IMR-90 (cell line): Measurements from ENCODE around the gene HACL1. TPM values are rescaled to one million over a fixed set of nuclear protein-coding genes. Genes with fewer than 3 reads are reported as not detected.

Source experiments
- ATAC-seq: fragments of 200-7000 bp; cut with Tn5 transposase; 2 replicates; pipeline ENCODE4 v1.9.1; 2020; ENCODE audit warnings: low read depth, mild to moderate bottlenecking, moderate library complexity
- BruUV-seq: library from RNA; stranded (reverse); fragments of 400-500 nt; replicated peaks from 2 replicates; lab custom pipeline; 2021; lab: Mats Ljungman, UMichigan
- CTCF ChIA-PET: fragments of 300-600 bp; formaldehyde crosslinking; extraction: SDS; loops from one replicate; lab custom pipeline; 2021; ENCODE audit warnings: antibody characterized with exemption; lab: Yijun Ruan, JAX
- POLR2A ChIA-PET: fragments of 300-600 bp; sonication (Branson Sonifier 250); formaldehyde crosslinking; loops from one replicate; lab custom pipeline; 2022; ENCODE audit warnings: antibody characterized with exemption; ENCODE audit not compliant: unreplicated experiment; lab: Charles Lee
- DNase-seq: peaks from one replicate; pipeline ENCODE4 v3.0.0; 2013
- H2AFZ ChIP-seq: replicated peaks from 2 replicates; pipeline ENCODE3; 2013; ENCODE audit warnings: low read length, mild to moderate bottlenecking; ENCODE audit not compliant: poor library complexity
- H2AK5ac ChIP-seq: 2 replicates; pipeline ENCODE4 v1.6.1; 2013; ENCODE audit warnings: low read depth, low read length, inconsistent platforms
- H2AK9ac ChIP-seq: replicated peaks from 2 replicates; pipeline ENCODE3; 2013; ENCODE audit warnings: mild to moderate bottlenecking, low read depth, low read length, moderate library complexity; ENCODE audit not compliant: poor library complexity
- H2BK120ac ChIP-seq: 2 replicates; pipeline ENCODE4 v1.6.1; 2013; ENCODE audit warnings: low read depth, low read length, inconsistent platforms
- H2BK15ac ChIP-seq: 3 replicates; pipeline ENCODE4 v1.6.1; 2013; ENCODE audit warnings: low read depth, low read length, inconsistent platforms
- H2BK20ac ChIP-seq: 2 replicates; pipeline ENCODE4 v1.6.1; 2013; ENCODE audit warnings: low read depth, mild to moderate bottlenecking, inconsistent platforms, low read length, moderate library complexity
- H2BK5ac ChIP-seq: 2 replicates; pipeline ENCODE4 v1.6.1; 2013; ENCODE audit warnings: mild to moderate bottlenecking, low read depth, low read length, inconsistent platforms; ENCODE audit not compliant: poor library complexity, severe bottlenecking
- H3K14ac ChIP-seq: replicated peaks from 2 replicates; pipeline ENCODE4 v1.6.1; 2013; ENCODE audit warnings: low read depth, low read length, inconsistent platforms
- H3K18ac ChIP-seq: 2 replicates; pipeline ENCODE4 v1.6.1; 2013; ENCODE audit warnings: low read depth, low read length, control low read depth
- H3K23ac ChIP-seq: 2 replicates; pipeline ENCODE4 v1.6.1; 2013; ENCODE audit warnings: low read depth, low read length, inconsistent platforms
- H3K27ac ChIP-seq: 2 replicates; pipeline ENCODE4 v1.5.1; 2013; ENCODE audit warnings: mild to moderate bottlenecking, control low read depth, low read length; ENCODE audit not compliant: insufficient read depth
- H3K27me3 ChIP-seq: 2 replicates; pipeline ENCODE4 v1.6.1; 2013; ENCODE audit warnings: low read length; ENCODE audit not compliant: control insufficient read depth, insufficient read depth
- H3K36me3 ChIP-seq: 2 replicates; pipeline ENCODE4 v1.6.1; 2013; ENCODE audit warnings: low read length, mixed read lengths; ENCODE audit not compliant: control insufficient read depth, insufficient read depth
- H3K4ac ChIP-seq: 2 replicates; pipeline ENCODE4 v1.6.1; 2013; ENCODE audit warnings: low read depth, low read length, inconsistent platforms
- H3K4me1 ChIP-seq: 2 replicates; pipeline ENCODE4 v1.6.1; 2013; ENCODE audit warnings: low read length, mixed read lengths; ENCODE audit not compliant: control insufficient read depth, insufficient read depth
- H3K4me2 ChIP-seq: 2 replicates; pipeline ENCODE4 v1.6.1; 2013; ENCODE audit warnings: low read depth, mild to moderate bottlenecking, control low read depth, low read length, moderate library complexity
- H3K4me3 ChIP-seq: 2 replicates; pipeline ENCODE4 v1.5.1; 2013; ENCODE audit warnings: low read depth, mild to moderate bottlenecking, control low read depth, low read length, moderate library complexity; ENCODE audit not compliant: insufficient read depth
- H3K56ac ChIP-seq: 2 replicates; pipeline ENCODE4 v1.6.1; 2013; ENCODE audit warnings: low read length, inconsistent platforms; ENCODE audit not compliant: insufficient read depth; ENCODE audit errors: extremely low read depth
- H3K79me1 ChIP-seq, 2 experiments: 2 replicates each; pipeline ENCODE4 v1.6.1; 2013; ENCODE audit warnings: low read length in 2 of 2, inconsistent platforms in 1 of 2, low read depth in 1 of 2
- H3K9ac ChIP-seq: 2 replicates; pipeline ENCODE4 v1.6.1; 2013; ENCODE audit warnings: low read depth, low read length, control low read depth
- H3K9me1 ChIP-seq: 2 replicates; pipeline ENCODE4 v1.6.1; 2013; ENCODE audit warnings: low read length, inconsistent platforms; ENCODE audit not compliant: insufficient read depth
- H3K9me3 ChIP-seq: 2 replicates; pipeline ENCODE4 v1.6.1; 2013; ENCODE audit warnings: low read length; ENCODE audit not compliant: control insufficient read depth, insufficient read depth
- H4K20me1 ChIP-seq: 2 replicates; pipeline ENCODE4 v1.6.1; 2013; ENCODE audit warnings: low read length, inconsistent platforms; ENCODE audit not compliant: insufficient read depth
- H4K5ac ChIP-seq: 2 replicates; pipeline ENCODE4 v1.6.1; 2013; ENCODE audit warnings: mild to moderate bottlenecking, low read depth, low read length, control low read depth
- H4K8ac ChIP-seq, 2 experiments: 2 replicates each; pipeline ENCODE4 v1.6.1; 2013; ENCODE audit warnings: low read depth in 2 of 2, low read length in 2 of 2, control low read depth in 1 of 2, inconsistent platforms in 1 of 2
- H4K91ac ChIP-seq: 2 replicates; pipeline ENCODE4 v1.6.1; 2013; ENCODE audit warnings: low read depth, low read length, inconsistent platforms; ENCODE audit not compliant: insufficient read depth
- BHLHE40 ChIP-seq: fragments of 150-350 bp; IDR thresholded peaks from 2 replicates; pipeline ENCODE4 v1.6.1; 2016; ENCODE audit warnings: mild to moderate bottlenecking, low read depth, low read length
- CEBPB ChIP-seq: IDR thresholded peaks from 2 replicates; pipeline ENCODE4 v1.6.1; 2012; ENCODE audit warnings: low read depth, low read length, improper control_type of control experiment
- CTCF ChIP-seq: conservative IDR thresholded peaks from 2 replicates; pipeline ENCODE4 v1.5.1; 2012; ENCODE audit warnings: mild to moderate bottlenecking, low read depth, low read length, improper control_type of control experiment
- FOS ChIP-seq: fragments of 150-350 bp; IDR thresholded peaks from 2 replicates; pipeline ENCODE4 v1.6.1; 2016; ENCODE audit warnings: low read depth, low read length
- MAFK ChIP-seq: IDR thresholded peaks from 2 replicates; pipeline ENCODE4 v1.6.1; 2012; ENCODE audit warnings: low read depth, low read length, improper control_type of control experiment
- MAZ ChIP-seq: IDR thresholded peaks from 2 replicates; pipeline ENCODE4 v1.6.1; 2012; ENCODE audit warnings: low read depth, mild to moderate bottlenecking, low read length, improper control_type of control experiment, moderate library complexity, borderline replicate concordance
- MXI1 ChIP-seq: IDR thresholded peaks from 2 replicates; pipeline ENCODE4 v1.6.1; 2012; ENCODE audit warnings: low read depth, mild to moderate bottlenecking, low read length, moderate library complexity, borderline replicate concordance
- POLR2A ChIP-seq: IDR thresholded peaks from 2 replicates; pipeline ENCODE4 v1.6.1; 2012; ENCODE audit warnings: mild to moderate bottlenecking, low read depth, low read length
- RAD21 ChIP-seq: IDR thresholded peaks from 2 replicates; pipeline ENCODE4 v1.6.1; 2012; ENCODE audit warnings: low read length, improper control_type of control experiment
- RCOR1 ChIP-seq: IDR thresholded peaks from 2 replicates; pipeline ENCODE4 v1.6.1; 2012; ENCODE audit warnings: mild to moderate bottlenecking, low read length, improper control_type of control experiment; ENCODE audit not compliant: insufficient replicate concordance
- SMC3 ChIP-seq: fragments of 150-350 bp; IDR thresholded peaks from 2 replicates; pipeline ENCODE4 v1.6.1; 2016; ENCODE audit warnings: low read depth, mild to moderate bottlenecking, antibody characterized with exemption, low read length, moderate library complexity
- USF2 ChIP-seq: fragments of 150-350 bp; IDR thresholded peaks from 2 replicates; pipeline ENCODE4 v1.6.1; 2017; ENCODE audit warnings: mild to moderate bottlenecking, antibody characterized with exemption, low read length, low read depth
- WGBS, 2 experiments: methylation state at CpG; one replicate each; pipeline versions ENCODE4 v1.1.5 to v1.1.7; 2013; ENCODE audit warnings: missing lambda C conversion rate in 2 of 2; ENCODE audit not compliant: insufficient read length in 1 of 2; ENCODE audit errors: extremely low coverage in 2 of 2; 5-methylcytosine and 5-hydroxymethylcytosine counted together
- dilution Hi-C: fragments of 300-500 bp; cut with HindIII; formaldehyde crosslinking; loops from one replicate; pipeline ENCODE4 v1.14.3; 2018; ENCODE audit warnings: low sequenced_read_pairs; ENCODE audit not compliant: unreplicated experiment
- in situ Hi-C: fragments of 300-500 bp; cut with MboI; formaldehyde crosslinking; loops from 3 replicates; pipeline ENCODE4 v1.14.3; 2019; ENCODE audit warnings: low sequenced_read_pairs, inconsistent platforms, mixed read lengths
- intact Hi-C: fragments of 100-400 bp; cut with micrococcal nuclease; formaldehyde crosslinking; loops from 2 replicates; pipeline ENCODE4 v1.10.0; 2022
- polyA plus RNA-seq, 3 experiments: library from polyadenylated mRNA; depleted of rRNA; stranded (reverse); fragments of >200 nt; gene quantifications; 2 replicates each; pipeline ENCODE4 v1.2.3, GENCODE V29; 2012; ENCODE audit warnings: low replicate concordance in 1 of 3
- total RNA-seq: library from RNA; depleted of rRNA; stranded (reverse); fragments of >200 nt; gene quantifications from 2 replicates; pipeline ENCODE4 v1.2.3, GENCODE V29; 2012
- TF ChIP-seq, protein P1 (sequence below): fragments of 150-350 bp; IDR thresholded peaks from 2 replicates; pipeline ENCODE4 v1.6.1; 2016; ENCODE audit warnings: low read depth, mild to moderate bottlenecking, low read length, moderate library complexity, borderline replicate concordance

The HACL1 gene
- total and polyA plus RNA-seq, 2 of the 4 experiments (the other 2 are of a cell fraction) = 9.9 to 28.1 TPM

DNA sequence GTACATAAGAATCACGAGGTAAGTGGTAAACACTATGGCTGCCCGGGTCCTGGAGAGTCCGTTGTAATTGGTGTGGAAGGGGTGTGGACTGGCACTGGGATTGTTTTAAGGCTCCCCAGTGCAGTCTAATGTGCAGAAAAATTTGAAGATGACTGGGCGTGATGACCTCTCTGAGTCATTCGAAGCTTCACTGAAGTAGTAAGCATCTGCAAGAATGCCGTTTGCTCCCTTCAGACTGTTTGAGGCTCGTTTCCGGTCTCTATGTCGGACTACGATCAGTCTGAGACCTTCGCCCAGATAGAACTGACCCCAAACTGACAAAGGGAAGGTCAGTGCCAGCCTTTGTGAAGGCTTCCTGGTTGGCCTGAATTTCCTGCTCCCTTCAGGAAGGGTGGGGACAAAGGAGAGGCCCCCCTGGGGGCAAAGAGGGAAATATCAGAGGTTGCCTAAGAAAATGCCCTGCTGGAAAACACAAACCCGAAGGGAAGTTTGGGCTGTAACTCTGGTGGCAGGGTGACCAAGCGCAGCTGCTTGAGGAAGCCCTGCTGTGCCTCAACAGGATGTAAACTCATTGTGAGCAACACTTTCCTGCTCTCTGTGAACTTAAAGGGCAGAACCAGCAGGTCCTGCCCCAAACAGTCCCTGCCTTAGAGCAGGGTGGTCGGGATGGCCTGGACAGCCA is 34.8 kb upstream of the HACL1 start:
- Histone ChIP-seq H3K9ac (peak overlapping the region; percentile 49), H3K9me1 (peaks cover 25% of the 10 kb centered on the region), H4K8ac (peak overlapping the region; percentile 65 to 95), H3K9me3 (no peaks in the 10 kb centered on the region), H3K27ac (peak overlapping the region; percentile 86), H4K5ac (peak overlapping the region; percentile 88), H3K14ac (peak overlapping the region; percentile 92), H3K79me1 (peaks cover 15 to 42% of the 10 kb centered on the region in 2 experiments; a peak in 3 of 4 replicates), H4K91ac (peak overlapping the region; percentile 98), H2BK5ac (peak overlapping the region; percentile 92), H3K18ac (peak overlapping the region; percentile 89), H3K4ac (peak overlapping the region; percentile 97), H3K4me3 (no peak overlapping the region), H2AK5ac (peak overlapping the region; percentile 98), H2AFZ (peak overlapping the region; percentile 89), H4K20me1 (no peaks in the 10 kb centered on the region), H2AK9ac (peak overlapping the region; percentile 97), H3K56ac (peak overlapping the region; percentile 94), H2BK20ac (peak overlapping the region; percentile 99), H3K4me2 (peak overlapping the region; percentile 47), H3K4me1 (peaks cover 37% of the 10 kb centered on the region), H3K36me3 (no peaks in the 10 kb centered on the region), H3K23ac (peak overlapping the region; percentile 98), H2BK120ac (peak overlapping the region; percentile 99), H3K27me3 (no peaks in the 10 kb centered on the region), H2BK15ac (peak overlapping the region; percentile 98)
- in situ Hi-C loops = loop anchor here (25.0 kb wide), 2 partner anchors 426 to 601 kb away; no protein-coding TSS in a partner anchor
- ChIA-PET POLR2A (interaction anchor here (0.6 to 0.7 kb wide), 2 partner anchors 160 to 768 kb away, joined by 3 to 4 read pairs; no protein-coding TSS in a partner anchor), CTCF (interaction anchor here (0.7 to 1.7 kb wide), 2 partner anchors 136 to 176 kb away, joined by 3 to 6 read pairs; no protein-coding TSS in a partner anchor)
- 29% methylated on average over 5 of the region's 14 CpGs; no CpG with 5 or more reads in 1 of the 2 experiments for WGBS, 2 experiments
- intact Hi-C loops = loop anchor here (1.0 to 10.0 kb wide), 2 partner anchors 11 to 609 kb away; no protein-coding TSS in a partner anchor
- ATAC-seq (peak; percentile 78), DNase-seq (peak; percentile 96)
- dilution Hi-C loops = no loop called here
- no TSS peak for BruUV-seq
- TF ChIP-seq POLR2A (peak; percentile 50; the same call in 1 of the 2 replicates), SMC3 (no peak), RAD21 (no peak), CEBPB (no peak; the same call in 1 of the 2 replicates), BHLHE40 (peak; percentile 56; the same call in 1 of the 2 replicates), MXI1 (no peak), USF2 (no peak), MAZ (no peak), MAFK (peak; percentile 29; the same call in 1 of the 2 replicates), CTCF (0 out of 2 replicates have a peak, but pooled peaks have one; percentile 3), RCOR1 (no peak), FOS (peak; percentile 93)
- TF ChIP-seq, protein P1, sequence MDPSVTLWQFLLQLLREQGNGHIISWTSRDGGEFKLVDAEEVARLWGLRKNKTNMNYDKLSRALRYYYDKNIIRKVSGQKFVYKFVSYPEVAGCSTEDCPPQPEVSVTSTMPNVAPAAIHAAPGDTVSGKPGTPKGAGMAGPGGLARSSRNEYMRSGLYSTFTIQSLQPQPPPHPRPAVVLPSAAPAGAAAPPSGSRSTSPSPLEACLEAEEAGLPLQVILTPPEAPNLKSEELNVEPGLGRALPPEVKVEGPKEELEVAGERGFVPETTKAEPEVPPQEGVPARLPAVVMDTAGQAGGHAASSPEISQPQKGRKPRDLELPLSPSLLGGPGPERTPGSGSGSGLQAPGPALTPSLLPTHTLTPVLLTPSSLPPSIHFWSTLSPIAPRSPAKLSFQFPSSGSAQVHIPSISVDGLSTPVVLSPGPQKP = no peak
